Astrocyte (in vitro differentiated cells and primary cell): Measurements from ENCODE around the gene CRY2.

Source experiments
- CTCF ChIP-seq: IDR thresholded peaks from 2 replicates; pipeline ENCODE4 v1.5.1; 2011; ENCODE audit warnings: low read depth, mild to moderate bottlenecking, inconsistent platforms, low read length, moderate library complexity; ENCODE audit not compliant: insufficient read depth
- EZH2 ChIP-seq: IDR thresholded peaks from 2 replicates; pipeline ENCODE4 v1.6.1; 2012; ENCODE audit warnings: mild to moderate bottlenecking, low read length, inconsistent platforms; ENCODE audit not compliant: insufficient read depth

- TF ChIP-seq EZH2 (no peak), CTCF (no peak)
These were observed 2.3 kb upstream of the CRY2 start for GRCh38 chr11:45844822-45845578.
